ENCODE measurements around the gene BCL7C. TPM values are rescaled to one million over a fixed set of nuclear protein-coding genes. Genes with fewer than 3 reads are reported as not detected.

The BCL7C gene
- total and polyA plus RNA-seq, 2 of the 13 experiments (the other 11 are each of a cell fraction or from before 2014, with no cell fraction given) = 17.7 to 33.8 TPM

DNA sequence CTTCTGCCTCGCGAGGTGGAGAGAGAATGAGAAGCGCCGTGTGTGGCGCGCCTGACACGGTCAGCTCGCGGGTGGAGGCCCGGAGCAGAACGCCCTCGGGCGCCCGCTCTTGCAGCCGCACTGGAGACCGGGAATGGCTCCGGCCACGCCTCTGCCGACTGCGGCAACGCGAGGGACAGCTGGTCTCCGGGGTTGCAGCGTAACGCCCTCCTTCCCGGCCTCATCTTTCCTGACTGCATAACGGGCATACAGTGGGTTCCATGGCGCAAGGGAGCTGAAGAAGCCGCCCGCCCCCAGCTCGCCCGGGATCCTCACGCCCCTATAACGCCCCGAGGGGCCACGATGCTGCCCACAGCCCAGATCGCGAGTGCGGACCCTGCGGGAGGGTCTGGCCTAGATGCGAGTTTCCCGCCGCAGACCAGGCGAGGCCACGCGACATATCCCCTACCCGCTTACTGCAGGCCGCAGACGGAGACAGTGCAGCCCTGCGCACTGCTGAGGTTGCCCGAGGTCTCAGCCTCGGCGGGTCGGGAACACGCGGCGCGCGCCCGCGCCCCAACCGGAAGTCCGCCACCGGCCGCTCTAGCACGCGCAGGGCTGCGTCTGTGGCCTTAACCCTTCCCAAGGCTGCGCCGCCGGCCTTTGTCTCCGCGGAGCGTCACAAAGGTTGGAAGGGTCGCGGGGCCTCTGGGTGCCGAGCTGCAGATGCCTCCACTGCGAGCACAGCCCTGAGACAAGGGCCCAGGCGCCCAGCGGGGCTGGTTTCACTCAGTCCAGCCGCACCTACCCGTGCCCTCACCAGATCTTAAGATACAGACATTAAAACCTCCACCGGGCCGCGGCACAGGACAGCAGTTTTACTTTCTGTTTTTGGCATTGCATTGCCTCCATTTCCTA, 18.8 kb downstream of the BCL7C start (continued):
- TF ChIP-seq ZNF468 (CRISPR knock-in tag; IDR thresholded peaks at IDR 0.05) (peak; percentile 99), ZNF446 (CRISPR knock-in tag; IDR thresholded peaks at IDR 0.05) (no peak), MATR3 (CRISPR knock-in tag; IDR thresholded peaks at IDR 0.05) (no peak), NCOR1 (IDR thresholded peaks at IDR 0.05; ENCODE audit: borderline replicate concordance, low read length) (no peak), TBL1XR1 (IDR thresholded peaks at IDR 0.05; ENCODE audit: borderline replicate concordance, low read length, partially characterized antibody) (peak; percentile 85), MED13 (CRISPR knock-in tag; IDR thresholded peaks at IDR 0.05) (peak; percentile 92; the same call in 1 of the 2 replicates), MAFF (IDR thresholded peaks at IDR 0.05; ENCODE audit: low read depth, low read length) (peak; percentile 1; the same call in 1 of the 2 replicates), ZSCAN22 (CRISPR knock-in tag; IDR thresholded peaks at IDR 0.05) (peak; percentile 87), ZNF713 (CRISPR knock-in tag; IDR thresholded peaks at IDR 0.05) (peak; percentile 99), ZNF570 (CRISPR knock-in tag; IDR thresholded peaks at IDR 0.05; ENCODE audit: borderline replicate concordance) (0 out of 2 replicates have a peak, but pooled peaks have one; percentile 94), ZFYVE20 (CRISPR knock-in tag; IDR thresholded peaks at IDR 0.05; ENCODE audit: borderline replicate concordance, low read depth) (peak; percentile 95), HES4 (CRISPR knock-in tag; IDR thresholded peaks at IDR 0.05; ENCODE audit: borderline replicate concordance) (peak; percentile 93; the same call in 1 of the 2 replicates), FOXK2 (IDR thresholded peaks at IDR 0.05) (0 out of 2 replicates have a peak, but pooled peaks have one; percentile 21), ATF7-NPFF (CRISPR knock-in tag; IDR thresholded peaks at IDR 0.05; ENCODE audit: low read depth) (peak; percentile 98), SOX5 (CRISPR knock-in tag; IDR thresholded peaks at IDR 0.05; ENCODE audit: borderline replicate concordance) (peak; percentile 85), ZEB1 (IDR thresholded peaks at IDR 0.05; ENCODE audit: insufficient replicate concordance, low read depth) (no peak), RFXAP (CRISPR knock-in tag; IDR thresholded peaks at IDR 0.05; ENCODE audit: borderline replicate concordance) (peak; percentile 95), ZNF878 (CRISPR knock-in tag; IDR thresholded peaks at IDR 0.05) (peak; percentile 95), ZNF607 (CRISPR knock-in tag; IDR thresholded peaks at IDR 0.05; ENCODE audit: borderline replicate concordance) (peak; percentile 82), ZKSCAN1 (IDR thresholded peaks at IDR 0.05; ENCODE audit: low read length) (peak; percentile 35; the same call in 1 of the 2 replicates), NKX3-1 (CRISPR knock-in tag; IDR thresholded peaks at IDR 0.05) (peak; percentile 92)
- TF ChIP-seq, protein P1, sequence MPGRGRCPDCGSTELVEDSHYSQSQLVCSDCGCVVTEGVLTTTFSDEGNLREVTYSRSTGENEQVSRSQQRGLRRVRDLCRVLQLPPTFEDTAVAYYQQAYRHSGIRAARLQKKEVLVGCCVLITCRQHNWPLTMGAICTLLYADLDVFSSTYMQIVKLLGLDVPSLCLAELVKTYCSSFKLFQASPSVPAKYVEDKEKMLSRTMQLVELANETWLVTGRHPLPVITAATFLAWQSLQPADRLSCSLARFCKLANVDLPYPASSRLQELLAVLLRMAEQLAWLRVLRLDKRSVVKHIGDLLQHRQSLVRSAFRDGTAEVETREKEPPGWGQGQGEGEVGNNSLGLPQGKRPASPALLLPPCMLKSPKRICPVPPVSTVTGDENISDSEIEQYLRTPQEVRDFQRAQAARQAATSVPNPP (CRISPR knock-in tag; IDR thresholded peaks at IDR 0.05) = peak; percentile 98
- TF ChIP-seq, protein P2, sequence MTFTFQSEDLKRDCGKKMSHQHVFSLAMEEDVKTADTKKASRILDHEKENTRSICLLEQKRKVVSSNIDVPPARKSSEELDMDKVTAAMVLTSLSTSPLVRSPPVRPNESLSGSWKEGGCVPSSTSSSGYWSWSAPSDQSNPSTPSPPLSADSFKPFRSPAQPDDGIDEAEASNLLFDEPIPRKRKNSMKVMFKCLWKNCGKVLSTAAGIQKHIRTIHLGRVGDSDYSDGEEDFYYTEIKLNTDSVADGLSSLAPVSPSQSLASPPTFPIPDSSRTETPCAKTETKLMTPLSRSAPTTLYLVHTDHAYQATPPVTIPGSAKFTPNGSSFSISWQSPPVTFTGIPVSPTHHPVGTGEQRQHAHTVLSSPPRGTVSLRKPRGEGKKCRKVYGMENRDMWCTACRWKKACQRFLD (CRISPR knock-in tag; IDR thresholded peaks at IDR 0.05; ENCODE audit: borderline replicate concordance) = peak; percentile 89
- TF ChIP-seq, protein P3, sequence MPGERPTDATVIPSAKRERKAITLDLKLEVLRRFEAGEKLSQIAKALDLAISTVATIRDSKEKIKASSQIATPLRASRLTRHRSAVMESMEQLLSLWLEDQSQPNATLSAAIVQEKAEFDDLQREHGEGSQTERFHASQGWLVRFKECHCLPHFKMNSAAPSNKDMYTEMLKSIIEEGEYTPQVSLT (CRISPR knock-in tag; IDR thresholded peaks at IDR 0.05; ENCODE audit: borderline replicate concordance, low read depth) = peak; percentile 45

Data from HepG2 (cell line).